Uterus (tissue), 4 donors: Measurements from ENCODE around the gene NT5DC2. TPM values are rescaled to one million over a fixed set of nuclear protein-coding genes. Genes with fewer than 3 reads are reported as not detected.

Experiments
- DNase-seq, 2 donors: peaks; one replicate each; pipeline ENCODE4 v3.0.0-alpha.2; 2019 to 2020
- H3K27ac ChIP-seq, 2 donors: fragments of 200-600 bp; sonication (generic); 1 replicate in 1 of 2; 2 replicates in 1 of 2; pipeline ENCODE4 v1.5.1; 2016 to 2018
- H3K27me3 ChIP-seq, 2 donors: fragments of 200-600 bp; sonication (generic); one replicate each; pipeline ENCODE4 v1.5.1; 2018 to 2019; ENCODE audit warnings: control low read depth in 1 of 2
- H3K36me3 ChIP-seq, 2 donors: fragments of 200-600 bp; sonication (generic); one replicate each; pipeline ENCODE4 v1.5.1; 2019; ENCODE audit warnings: control low read depth in 1 of 2
- H3K4me1 ChIP-seq, 2 donors: fragments of 200-600 bp; sonication (generic); one replicate each; pipeline ENCODE4 v1.5.1; 2018 to 2019; ENCODE audit warnings: control low read depth in 1 of 2
- H3K4me3 ChIP-seq, 2 donors: fragments of 200-600 bp; sonication (generic); 1 replicate in 1 of 2; 2 replicates in 1 of 2; pipeline ENCODE4 v1.5.1; 2018 to 2019; ENCODE audit warnings: mild to moderate bottlenecking in 1 of 2
- H3K9me3 ChIP-seq, 2 donors: fragments of 200-600 bp; sonication (generic); one replicate each; pipeline ENCODE4 v1.5.1; 2019; ENCODE audit warnings: control low read depth in 1 of 2
- POLR2A ChIP-seq, 2 donors: fragments of 450-650 bp; IDR thresholded peaks; one replicate each; pipeline ENCODE4 v1.6.1; 2016; ENCODE audit warnings: antibody characterized with exemption in 2 of 2, mild to moderate bottlenecking in 1 of 2, moderate library complexity in 1 of 2
- intact Hi-C: fragments of 100-400 bp; cut with DNase I; formaldehyde crosslinking; loops from one replicate; pipeline ENCODE4 v1.15.1; 2023; ENCODE audit warnings: low total_unique reads
- total RNA-seq, 4 donors: library from RNA; depleted of rRNA in 3 of 4; stranded (reverse); fragments of >200 nt in 3 of 4; gene quantifications; one replicate each; pipeline versions ENCODE4 v1.1.0 to v1.2.4, GENCODE V29; 2014 to 2023
- TF ChIP-seq, protein P1 (sequence below), 4 experiments: fragments of 200-600 bp in 2 of 4; fragments of 450-650 bp in 2 of 4; sonication (generic) in 2 of 4; IDR thresholded peaks; one replicate each; pipeline ENCODE4 v1.5.1; 2016 to 2019; ENCODE audit warnings: antibody characterized with exemption in 4 of 4, mild to moderate bottlenecking in 2 of 4, moderate library complexity in 1 of 4
- donor health status: DM: yes; HTN: yes; CAD: no.

Gene NT5DC2
- total RNA-seq, 4 donors from 2014 or later = 9.2 to 67.6 (median 29.3) TPM

- no peaks in the 10 kb centered on the region for H3K4me1 ChIP-seq
- no peak for DNase-seq
- no peaks in the 10 kb centered on the region for H3K36me3 ChIP-seq
- H3K27ac ChIP-seq = no peak overlapping the region
- H3K9me3 ChIP-seq = no peaks in the 10 kb centered on the region
- intact Hi-C loops = no loop called here
- no peak overlapping the region for H3K4me3 ChIP-seq
- no peak for TF ChIP-seq POLR2A (IDR thresholded peaks at IDR 0.05)
- TF ChIP-seq, protein P1, sequence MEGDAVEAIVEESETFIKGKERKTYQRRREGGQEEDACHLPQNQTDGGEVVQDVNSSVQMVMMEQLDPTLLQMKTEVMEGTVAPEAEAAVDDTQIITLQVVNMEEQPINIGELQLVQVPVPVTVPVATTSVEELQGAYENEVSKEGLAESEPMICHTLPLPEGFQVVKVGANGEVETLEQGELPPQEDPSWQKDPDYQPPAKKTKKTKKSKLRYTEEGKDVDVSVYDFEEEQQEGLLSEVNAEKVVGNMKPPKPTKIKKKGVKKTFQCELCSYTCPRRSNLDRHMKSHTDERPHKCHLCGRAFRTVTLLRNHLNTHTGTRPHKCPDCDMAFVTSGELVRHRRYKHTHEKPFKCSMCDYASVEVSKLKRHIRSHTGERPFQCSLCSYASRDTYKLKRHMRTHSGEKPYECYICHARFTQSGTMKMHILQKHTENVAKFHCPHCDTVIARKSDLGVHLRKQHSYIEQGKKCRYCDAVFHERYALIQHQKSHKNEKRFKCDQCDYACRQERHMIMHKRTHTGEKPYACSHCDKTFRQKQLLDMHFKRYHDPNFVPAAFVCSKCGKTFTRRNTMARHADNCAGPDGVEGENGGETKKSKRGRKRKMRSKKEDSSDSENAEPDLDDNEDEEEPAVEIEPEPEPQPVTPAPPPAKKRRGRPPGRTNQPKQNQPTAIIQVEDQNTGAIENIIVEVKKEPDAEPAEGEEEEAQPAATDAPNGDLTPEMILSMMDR (IDR thresholded peaks at IDR 0.05) = no peak
- no peaks in the 10 kb centered on the region for H3K27me3 ChIP-seq
Measured at GRCh38 chr3:52509753-52510328, 23.8 kb downstream of the NT5DC2 start.

DNA sequence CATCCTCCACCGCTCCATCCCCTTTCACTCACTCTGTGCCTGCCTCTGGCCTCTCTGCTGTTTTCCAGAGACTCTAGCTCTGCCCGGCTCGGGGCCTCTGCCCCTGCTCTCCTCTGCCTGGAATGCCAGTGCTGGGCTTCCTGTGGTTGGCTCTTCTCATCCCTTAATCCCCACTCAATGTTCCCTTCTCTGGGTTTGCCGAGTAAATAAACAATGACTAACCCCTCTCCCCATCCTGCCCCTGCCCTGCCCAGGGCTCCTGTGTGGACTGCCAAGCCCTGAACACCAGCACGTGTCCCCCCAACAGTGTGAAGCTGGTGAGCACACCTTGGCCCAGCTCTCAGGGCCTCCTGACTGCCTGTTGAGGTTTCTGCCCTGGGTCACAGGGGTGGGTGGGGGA lies 26.3 kb downstream of the NT5DC2 start:
- TF ChIP-seq, protein P1 (IDR thresholded peaks at IDR 0.05) = no peak
- TF ChIP-seq POLR2A (IDR thresholded peaks at IDR 0.05) = no peak
- intact Hi-C loops = no loop called here
- H3K36me3 ChIP-seq = no peaks in the 10 kb centered on the region
- no peaks in the 10 kb centered on the region for H3K9me3 ChIP-seq
- H3K27me3 ChIP-seq = no peaks in the 10 kb centered on the region
- no peak for DNase-seq
- no peaks in the 10 kb centered on the region for H3K4me1 ChIP-seq
- H3K27ac ChIP-seq = no peak overlapping the region
- no peak overlapping the region for H3K4me3 ChIP-seq

- no peaks in the 10 kb centered on the region for H3K36me3 ChIP-seq
- no peak overlapping the region for H3K27ac ChIP-seq
- intact Hi-C loops = no loop called here
- no peaks in the 10 kb centered on the region for H3K27me3 ChIP-seq
- H3K9me3 ChIP-seq = no peaks in the 10 kb centered on the region
- no peak for DNase-seq
- H3K4me1 ChIP-seq = no peaks in the 10 kb centered on the region
- TF ChIP-seq, protein P1 (IDR thresholded peaks at IDR 0.05) = no peak
- H3K4me3 ChIP-seq = no peak overlapping the region
Measured at GRCh38 chr3:52506266-52506966, 27.2 kb downstream of the NT5DC2 start.

DNA sequence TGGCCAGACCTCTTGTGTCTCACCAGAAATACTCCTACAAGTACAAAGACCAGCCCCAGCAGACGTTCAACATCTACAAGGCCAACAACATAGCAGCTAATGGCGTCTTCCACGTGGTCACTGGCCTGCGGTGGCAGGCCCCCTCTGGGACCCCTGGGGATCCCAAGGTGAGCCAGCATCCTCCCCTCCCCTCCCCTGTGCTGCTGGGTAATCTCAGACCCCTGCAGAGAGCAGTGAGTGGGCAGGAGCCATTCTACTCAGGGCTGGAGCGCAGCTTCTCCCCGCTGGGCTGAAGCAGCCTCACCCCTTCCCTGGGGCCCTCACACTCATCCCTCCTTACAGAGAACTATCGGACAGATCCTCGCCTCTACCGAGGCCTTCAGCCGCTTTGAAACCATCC lies 28.7 kb downstream of the NT5DC2 start:
- intact Hi-C loops = no loop called here
- Histone ChIP-seq H3K27me3 (no peaks in the 10 kb centered on the region), H3K4me3 (no peak overlapping the region), H3K9me3 (no peaks in the 10 kb centered on the region), H3K27ac (no peak overlapping the region), H3K4me1 (no peaks in the 10 kb centered on the region), H3K36me3 (no peaks in the 10 kb centered on the region)
- no peak for DNase-seq
- TF ChIP-seq, protein P1 (IDR thresholded peaks at IDR 0.05) = no peak
- TF ChIP-seq POLR2A (IDR thresholded peaks at IDR 0.05) = no peak

DNA sequence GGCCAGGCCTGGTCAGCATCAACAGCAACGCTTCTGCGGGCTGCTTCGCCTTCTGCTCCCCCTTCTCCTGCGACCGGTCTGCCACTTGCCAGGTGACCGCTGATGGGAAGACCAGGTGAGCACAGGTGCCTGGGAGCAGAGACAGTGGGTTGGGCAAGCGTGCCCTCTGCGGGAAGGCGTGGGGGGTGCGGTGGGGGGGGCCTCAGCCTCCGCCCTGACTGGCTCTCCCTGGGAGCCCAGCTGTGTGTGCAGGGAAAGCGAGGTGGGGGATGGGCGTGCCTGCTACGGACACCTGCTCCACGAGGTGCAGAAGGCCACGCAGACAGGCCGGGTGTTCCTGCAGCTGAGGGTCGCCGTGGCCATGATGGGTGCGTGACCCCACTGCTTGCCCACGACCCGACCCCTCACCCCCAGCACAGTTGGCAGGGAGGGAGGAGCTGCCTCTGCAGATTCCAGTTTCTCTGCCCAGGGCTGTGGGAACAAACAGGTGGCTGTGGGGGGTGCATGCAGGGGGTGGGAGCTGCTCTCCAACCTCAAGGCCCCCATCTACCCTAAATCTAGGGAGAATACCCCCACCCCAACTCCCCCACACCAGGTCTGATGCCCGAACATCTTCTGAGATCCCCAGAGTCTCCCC lies 29.8 kb downstream of the NT5DC2 start:
- no peak overlapping the region for H3K4me3 ChIP-seq
- H3K27ac ChIP-seq = no peak overlapping the region
- no peaks in the 10 kb centered on the region for H3K36me3 ChIP-seq
- no peaks in the 10 kb centered on the region for H3K4me1 ChIP-seq
- DNase-seq = no peak
- no peaks in the 10 kb centered on the region for H3K9me3 ChIP-seq
- TF ChIP-seq, protein P1 (IDR thresholded peaks at IDR 0.05) = no peak
- TF ChIP-seq POLR2A (IDR thresholded peaks at IDR 0.05) = no peak
- intact Hi-C loops = no loop called here
- no peaks in the 10 kb centered on the region for H3K27me3 ChIP-seq
